Measurements from ENCODE around the gene WIF1. TPM values are rescaled to one million over a fixed set of nuclear protein-coding genes. Genes with fewer than 3 reads are reported as not detected.

The WIF1 gene
- total RNA-seq (2022; extraction: Qiagen RNA extraction) = not detected in 5 replicates

GRCh38 chr12:65121049-65121955 is at the start of gene WIF1:
Gene WIF1 (minus strand): TSS chr12:65121305. CDS start chr12:65121191, 114 bp downstream.

GRCh38 chr12:65169320-65170208 is 48.5 kb upstream of the WIF1 start, which contains the start of gene LEMD3:
Gene LEMD3 (plus strand): TSS chr12:65169583. CDS start chr12:65169597, 14 bp downstream.

Other genes starting within 250 kb of the WIF1 start
- gene LEMD3, start 48.3 kb upstream of the WIF1 start, total RNA-seq (2022; extraction: Qiagen RNA extraction) = 9.0 to 13.1 TPM (median 11.2 TPM) in 5 replicates
- gene MSRB3, start 157.4 kb upstream of the WIF1 start, total RNA-seq (2022; extraction: Qiagen RNA extraction) = 19.5 to 24.4 TPM (median 22.8 TPM) in 5 replicates

All from A549 treated with CORT108297 at 1 μM for 4 hours (cell line).